ENCODE data around the gene TPI1.

DNA sequence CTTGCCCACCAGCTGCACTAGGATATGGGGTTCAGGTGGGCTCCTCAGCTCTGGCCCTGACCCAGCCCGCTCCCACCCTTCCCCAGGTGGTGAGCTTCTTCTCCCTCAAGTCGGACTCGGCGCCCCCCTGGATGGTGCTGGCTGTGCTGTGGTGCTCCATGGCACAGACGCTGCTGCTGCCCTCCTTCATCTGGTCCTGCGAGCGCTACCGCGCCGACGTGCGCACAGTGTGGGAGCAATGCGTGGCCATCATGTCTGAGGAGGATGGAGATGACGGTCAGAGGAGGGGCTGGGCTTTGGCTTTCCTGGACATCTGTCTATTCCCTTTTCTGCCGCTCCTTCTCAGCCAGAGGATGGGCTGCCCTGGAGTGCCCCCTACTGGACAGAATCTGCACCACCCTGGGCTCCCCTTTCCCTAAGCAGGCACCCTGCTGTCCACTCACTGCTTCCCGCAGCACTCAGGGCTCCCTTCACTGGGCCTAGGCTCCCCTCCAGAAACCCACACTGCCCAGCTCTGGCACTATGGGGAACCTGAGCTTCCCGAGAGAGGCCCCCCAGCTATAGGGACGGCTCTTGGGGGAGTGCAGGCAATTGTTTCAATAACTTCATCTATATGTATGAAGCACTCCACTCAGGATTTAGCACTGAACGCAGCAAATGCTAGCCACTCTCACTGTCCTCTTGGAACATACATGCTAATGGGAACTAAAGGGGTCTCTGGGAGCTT, 41.8 kb upstream of the TPI1 start:
- TF ChIP-seq, protein P1, sequence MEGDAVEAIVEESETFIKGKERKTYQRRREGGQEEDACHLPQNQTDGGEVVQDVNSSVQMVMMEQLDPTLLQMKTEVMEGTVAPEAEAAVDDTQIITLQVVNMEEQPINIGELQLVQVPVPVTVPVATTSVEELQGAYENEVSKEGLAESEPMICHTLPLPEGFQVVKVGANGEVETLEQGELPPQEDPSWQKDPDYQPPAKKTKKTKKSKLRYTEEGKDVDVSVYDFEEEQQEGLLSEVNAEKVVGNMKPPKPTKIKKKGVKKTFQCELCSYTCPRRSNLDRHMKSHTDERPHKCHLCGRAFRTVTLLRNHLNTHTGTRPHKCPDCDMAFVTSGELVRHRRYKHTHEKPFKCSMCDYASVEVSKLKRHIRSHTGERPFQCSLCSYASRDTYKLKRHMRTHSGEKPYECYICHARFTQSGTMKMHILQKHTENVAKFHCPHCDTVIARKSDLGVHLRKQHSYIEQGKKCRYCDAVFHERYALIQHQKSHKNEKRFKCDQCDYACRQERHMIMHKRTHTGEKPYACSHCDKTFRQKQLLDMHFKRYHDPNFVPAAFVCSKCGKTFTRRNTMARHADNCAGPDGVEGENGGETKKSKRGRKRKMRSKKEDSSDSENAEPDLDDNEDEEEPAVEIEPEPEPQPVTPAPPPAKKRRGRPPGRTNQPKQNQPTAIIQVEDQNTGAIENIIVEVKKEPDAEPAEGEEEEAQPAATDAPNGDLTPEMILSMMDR (IDR thresholded peaks at IDR 0.05), result peak; percentile 94 to 95 (median 94)
- TF ChIP-seq POLR2A (IDR thresholded peaks at IDR 0.05), result no peak

Data from right lobe of liver (tissue), 4 donors.